Endodermal cell (in vitro differentiated cells): ENCODE measurements around the gene ANXA9. TPM values are rescaled to one million over a fixed set of nuclear protein-coding genes. Genes with fewer than 3 reads are reported as not detected.
A peak's percentile ranks its signal among the peaks of the same experiment; 100 is the strongest.

Experiments
- DNase-seq: peaks from one replicate; pipeline ENCODE4 v3.0.0-alpha.2; 2017
- H3K27ac ChIP-seq: 2 replicates; pipeline ENCODE4 v1.5.1; 2013; ENCODE audit warnings: mild to moderate bottlenecking, low read depth, low read length, moderate library complexity
- H3K27me3 ChIP-seq: 2 replicates; pipeline ENCODE4 v1.6.1; 2013; ENCODE audit warnings: mild to moderate bottlenecking, low read length, moderate library complexity; ENCODE audit not compliant: insufficient read depth, control insufficient read depth, poor library complexity, severe bottlenecking
- H3K36me3 ChIP-seq: 2 replicates; pipeline ENCODE4 v1.7.0; 2013; ENCODE audit warnings: mild to moderate bottlenecking, low read length, moderate library complexity; ENCODE audit not compliant: control insufficient read depth, insufficient read depth
- H3K4me1 ChIP-seq: one replicate; pipeline ENCODE4 v1.7.0; 2013; ENCODE audit warnings: low read length; ENCODE audit not compliant: control insufficient read depth, insufficient read depth
- H3K4me3 ChIP-seq: 2 replicates; pipeline ENCODE4 v1.5.1; 2013; ENCODE audit warnings: mild to moderate bottlenecking, low read length, moderate library complexity
- H3K9ac ChIP-seq: 2 replicates; pipeline ENCODE4 v1.6.1; 2013; ENCODE audit warnings: mild to moderate bottlenecking, low read length, moderate library complexity; ENCODE audit not compliant: poor library complexity, severe bottlenecking; ENCODE audit errors: extremely low read depth
- H3K9me3 ChIP-seq: 2 replicates; pipeline ENCODE4 v1.6.1; 2013; ENCODE audit warnings: mild to moderate bottlenecking, low read length, moderate library complexity; ENCODE audit not compliant: control insufficient read depth
- H3K27ac Mint-ChIP-seq: 2 replicates; pipeline ENCODE4 v1.8.0; 2020; ENCODE audit warnings: mixed read lengths
- H3K27me3 Mint-ChIP-seq: 2 replicates; pipeline ENCODE4 v1.8.0; 2021; ENCODE audit warnings: mild to moderate bottlenecking, mixed read lengths; ENCODE audit not compliant: insufficient read depth
- H3K36me3 Mint-ChIP-seq: 2 replicates; pipeline ENCODE4 v1.8.0; 2020; ENCODE audit warnings: low read depth, mixed read lengths
- H3K4me1 Mint-ChIP-seq: 2 replicates; pipeline ENCODE4 v1.8.0; 2020; ENCODE audit warnings: mixed read lengths
- H3K4me3 Mint-ChIP-seq: 2 replicates; pipeline ENCODE4 v1.8.0; 2020; ENCODE audit warnings: mild to moderate bottlenecking, moderate library complexity, mixed read lengths
- H3K9me3 Mint-ChIP-seq: 2 replicates; pipeline ENCODE4 v1.8.0; 2020; ENCODE audit warnings: mild to moderate bottlenecking, mixed read lengths
- CTCF ChIP-seq: fragments of 200-600 bp; sonication (generic); conservative IDR thresholded peaks from 2 replicates; pipeline ENCODE4 v1.5.0; 2021; ENCODE audit warnings: antibody characterized with exemption, mild to moderate bottlenecking
- WGBS, 2 experiments: methylation state at CpG; one replicate each; pipeline versions ENCODE4 v1.1.5 to v1.1.7; 2013; ENCODE audit warnings: missing lambda C conversion rate in 2 of 2, mixed read lengths in 1 of 2; ENCODE audit not compliant: insufficient coverage in 1 of 2, insufficient read length in 1 of 2; 5-methylcytosine and 5-hydroxymethylcytosine counted together
- total RNA-seq, 2 donors: library from RNA; stranded (reverse); fragmentation: NEBNext Ultra II Directional in 1 of 2; extraction: Animal tissue kit (Norgen Biotek cat#: 25700) in 1 of 2; gene quantifications; 2 replicates in 1 of 2; 3 replicates in 1 of 2; pipeline ENCODE4 v1.2.1, GENCODE V29; 2021

The ANXA9 gene
- total RNA-seq, 2 donors from 2014 or later: not detected

GRCh38 chr1:150961756-150962155 lies 20.3 kb upstream of the ANXA9 start:
- no peaks in the 10 kb centered on the region for H3K27me3 Mint-ChIP-seq
- no peak overlapping the region for H3K27ac Mint-ChIP-seq
- no peak for TF ChIP-seq CTCF
- Histone ChIP-seq H3K36me3 (peaks cover 94% of the 10 kb centered on the region), H3K27ac (no peak overlapping the region), H3K4me3 (no peak overlapping the region), H3K9ac (no peak overlapping the region), H3K4me1 (no peaks in the 10 kb centered on the region), H3K27me3 (no peaks in the 10 kb centered on the region), H3K9me3 (no peaks in the 10 kb centered on the region)
- H3K36me3 Mint-ChIP-seq: peaks cover 89% of the 10 kb centered on the region
- 90 to 100% methylated on average over 3 to 4 of the region's 4 CpGs for WGBS, 2 experiments
- no peaks in the 10 kb centered on the region for H3K4me1 Mint-ChIP-seq
- H3K9me3 Mint-ChIP-seq: no peaks in the 10 kb centered on the region
- DNase-seq: no peak
- no peak overlapping the region for H3K4me3 Mint-ChIP-seq

GRCh38 chr1:150963321-150964163 lies 18.6 kb upstream of the ANXA9 start:
- Mint-ChIP-seq H3K4me3 (no peak overlapping the region), H3K27ac (peak overlapping the region; percentile 32), H3K4me1 (no peaks in the 10 kb centered on the region), H3K36me3 (peaks cover 89% of the 10 kb centered on the region), H3K9me3 (no peaks in the 10 kb centered on the region), H3K27me3 (no peaks in the 10 kb centered on the region)
- Histone ChIP-seq H3K4me1 (no peaks in the 10 kb centered on the region), H3K27ac (no peak overlapping the region), H3K9me3 (no peaks in the 10 kb centered on the region), H3K27me3 (no peaks in the 10 kb centered on the region), H3K36me3 (peaks cover 96% of the 10 kb centered on the region), H3K4me3 (no peak overlapping the region), H3K9ac (no peak overlapping the region)
- 91 to 95% methylated on average over 8 to 10 of the region's 10 CpGs for WGBS, 2 experiments
- TF ChIP-seq CTCF: no peak
- no peak for DNase-seq

GRCh38 chr1:150964164-150964489 lies 18.0 kb upstream of the ANXA9 start:
- no peaks in the 10 kb centered on the region for H3K4me1 Mint-ChIP-seq
- Histone ChIP-seq H3K27me3 (no peaks in the 10 kb centered on the region), H3K27ac (no peak overlapping the region), H3K36me3 (peaks cover 96% of the 10 kb centered on the region), H3K9me3 (no peaks in the 10 kb centered on the region), H3K4me1 (no peaks in the 10 kb centered on the region), H3K4me3 (no peak overlapping the region), H3K9ac (no peak overlapping the region)
- H3K4me3 Mint-ChIP-seq: no peak overlapping the region
- H3K36me3 Mint-ChIP-seq: peaks cover 90% of the 10 kb centered on the region
- 97 to 100% methylated on average over 3 to 5 of the region's 5 CpGs for WGBS, 2 experiments
- no peaks in the 10 kb centered on the region for H3K27me3 Mint-ChIP-seq
- no peak for TF ChIP-seq CTCF
- H3K27ac Mint-ChIP-seq: peak overlapping the region; percentile 32
- no peak for DNase-seq
- H3K9me3 Mint-ChIP-seq: no peaks in the 10 kb centered on the region
